Kidney (tissue), 14 donors: ENCODE measurements around the gene TGM3. TPM values are rescaled to one million over a fixed set of nuclear protein-coding genes. Genes with fewer than 3 reads are reported as not detected.

ENCODE experiments used
- DNase-seq, 5 donors: peaks; one replicate each; pipeline ENCODE4 v3.0.0-alpha.2; 2013 to 2020
- FAIRE-seq: peaks from 2 replicates; lab custom pipeline; 2012; peaks lifted over from hg19 to GRCh38; lab: Jason Lieb, UNC
- H3K27ac ChIP-seq, 2 donors: one replicate each; pipeline ENCODE4 v1.7.0; 2013; ENCODE audit warnings: low read depth in 2 of 2, low read length in 2 of 2, inconsistent platforms in 1 of 2
- H3K27me3 ChIP-seq: one replicate; pipeline ENCODE4 v1.7.1; 2013; ENCODE audit warnings: low read length, inconsistent platforms; ENCODE audit not compliant: control insufficient read depth, insufficient read depth
- H3K36me3 ChIP-seq, 3 donors: one replicate each; pipeline versions ENCODE4 v1.7.0 to v1.7.1; 2013; ENCODE audit warnings: low read length in 3 of 3, control low read depth in 1 of 3, inconsistent platforms in 1 of 3; ENCODE audit not compliant: insufficient read depth in 3 of 3, control insufficient read depth in 2 of 3
- H3K4me1 ChIP-seq, 3 donors: one replicate each; pipeline versions ENCODE4 v1.7.0 to v1.7.1; 2013; ENCODE audit warnings: low read length in 3 of 3, inconsistent platforms in 1 of 3, low read depth in 1 of 3; ENCODE audit not compliant: control insufficient read depth in 2 of 3, insufficient read depth in 2 of 3
- H3K4me3 ChIP-seq, 3 donors: one replicate each; pipeline versions ENCODE4 v1.7.0 to v1.8.1; 2013; ENCODE audit warnings: low read length in 3 of 3, control low read depth in 1 of 3, inconsistent platforms in 1 of 3
- H3K9ac ChIP-seq, 3 donors: one replicate each; pipeline versions ENCODE4 v1.7.0 to v1.7.1; 2013; ENCODE audit warnings: low read length in 3 of 3, control low read depth in 1 of 3, inconsistent platforms in 1 of 3
- H3K9me3 ChIP-seq, 3 donors: one replicate each; pipeline versions ENCODE4 v1.7.0 to v1.7.1; 2013; ENCODE audit warnings: low read length in 3 of 3, control low read depth in 1 of 3, inconsistent platforms in 1 of 3; ENCODE audit not compliant: control insufficient read depth in 2 of 3, insufficient read depth in 1 of 3
- intact Hi-C: fragments of 100-400 bp; cut with DNase I; formaldehyde crosslinking; loops from one replicate; pipeline ENCODE4 v1.11.1; 2022
- polyA plus RNA-seq: library from polyadenylated mRNA; stranded (reverse); fragments of 350-450 nt; fragmentation: Illumina TruSeq; extraction: RNeasy Lipid Tissue Mini Kit (QIAGEN cat#74804); gene quantifications from one replicate; pipeline ENCODE4 v1.2.3, GENCODE V29; 2014; ENCODE audit warnings: low read depth, low replicate concordance; ENCODE audit not compliant: insufficient read depth
- total RNA-seq: library from RNA; stranded (reverse); fragmentation: NEBNext Ultra II Directional; extraction: Animal tissue kit (Norgen Biotek cat#: 25700); gene quantifications from one replicate; pipeline ENCODE4 v1.2.1, GENCODE V29; 2021
- TF ChIP-seq, protein P1 (sequence below): IDR thresholded peaks from 3 replicates; pipeline ENCODE4 v1.5.1; 2012; ENCODE audit warnings: mild to moderate bottlenecking, moderate library complexity, borderline replicate concordance; ENCODE audit not compliant: insufficient read depth; ENCODE audit errors: extremely low read depth
- donor health status: control.
- donor health status: control.
- donor health status: control.
- donor health status: control.
- donor health status: control.
- donor health status: DM: yes; HTN: yes; CAD: no.
- donor health status: Normal renal cell carcinoma (clear cell type).

The TGM3 gene
- total and polyA plus RNA-seq, 2 donors from 2014 or later, result 0.13 TPM; not detected in 1

DNA sequence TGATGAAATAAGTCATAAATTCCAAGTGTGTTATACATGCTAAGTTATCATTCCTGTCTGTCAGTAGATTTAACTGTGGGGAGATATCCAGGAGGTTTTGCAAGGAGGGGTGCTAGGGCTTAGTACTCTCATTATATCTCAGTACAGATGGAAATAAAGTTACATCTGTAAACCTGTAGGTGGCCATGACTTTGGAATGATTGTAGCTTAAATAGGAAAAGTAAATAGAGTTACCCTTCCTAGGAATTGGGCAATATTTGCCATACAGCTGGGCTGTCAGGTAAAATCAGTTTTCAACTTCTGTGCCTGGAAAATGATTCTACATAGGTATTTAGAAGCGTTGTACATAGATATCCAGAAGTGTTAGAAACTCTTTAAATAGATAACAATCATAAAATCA, 19.8 kb upstream of the TGM3 start:
- Histone ChIP-seq H3K4me3 (no peak overlapping the region), H3K9me3 (no peaks in the 10 kb centered on the region), H3K4me1 (no peaks in the 10 kb centered on the region), H3K9ac (no peak overlapping the region), H3K27ac (no peak overlapping the region), H3K36me3 (no peaks in the 10 kb centered on the region), H3K27me3 (no peaks in the 10 kb centered on the region)
- TF ChIP-seq, protein P1, sequence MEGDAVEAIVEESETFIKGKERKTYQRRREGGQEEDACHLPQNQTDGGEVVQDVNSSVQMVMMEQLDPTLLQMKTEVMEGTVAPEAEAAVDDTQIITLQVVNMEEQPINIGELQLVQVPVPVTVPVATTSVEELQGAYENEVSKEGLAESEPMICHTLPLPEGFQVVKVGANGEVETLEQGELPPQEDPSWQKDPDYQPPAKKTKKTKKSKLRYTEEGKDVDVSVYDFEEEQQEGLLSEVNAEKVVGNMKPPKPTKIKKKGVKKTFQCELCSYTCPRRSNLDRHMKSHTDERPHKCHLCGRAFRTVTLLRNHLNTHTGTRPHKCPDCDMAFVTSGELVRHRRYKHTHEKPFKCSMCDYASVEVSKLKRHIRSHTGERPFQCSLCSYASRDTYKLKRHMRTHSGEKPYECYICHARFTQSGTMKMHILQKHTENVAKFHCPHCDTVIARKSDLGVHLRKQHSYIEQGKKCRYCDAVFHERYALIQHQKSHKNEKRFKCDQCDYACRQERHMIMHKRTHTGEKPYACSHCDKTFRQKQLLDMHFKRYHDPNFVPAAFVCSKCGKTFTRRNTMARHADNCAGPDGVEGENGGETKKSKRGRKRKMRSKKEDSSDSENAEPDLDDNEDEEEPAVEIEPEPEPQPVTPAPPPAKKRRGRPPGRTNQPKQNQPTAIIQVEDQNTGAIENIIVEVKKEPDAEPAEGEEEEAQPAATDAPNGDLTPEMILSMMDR, result no peak
- FAIRE-seq, result no peak
- intact Hi-C loops, result no loop called here
- DNase-seq, result no peak

GRCh38 chr20:2279253-2279779, 16.5 kb upstream of the TGM3 start:
- no peak for DNase-seq
- TF ChIP-seq, protein P1, result no peak
- no peak for FAIRE-seq
- Histone ChIP-seq H3K27me3 (no peaks in the 10 kb centered on the region), H3K27ac (no peak overlapping the region), H3K4me1 (no peaks in the 10 kb centered on the region), H3K9me3 (no peaks in the 10 kb centered on the region), H3K4me3 (no peak overlapping the region), H3K9ac (no peak overlapping the region), H3K36me3 (no peaks in the 10 kb centered on the region)
- intact Hi-C loops, result no loop called here

DNA sequence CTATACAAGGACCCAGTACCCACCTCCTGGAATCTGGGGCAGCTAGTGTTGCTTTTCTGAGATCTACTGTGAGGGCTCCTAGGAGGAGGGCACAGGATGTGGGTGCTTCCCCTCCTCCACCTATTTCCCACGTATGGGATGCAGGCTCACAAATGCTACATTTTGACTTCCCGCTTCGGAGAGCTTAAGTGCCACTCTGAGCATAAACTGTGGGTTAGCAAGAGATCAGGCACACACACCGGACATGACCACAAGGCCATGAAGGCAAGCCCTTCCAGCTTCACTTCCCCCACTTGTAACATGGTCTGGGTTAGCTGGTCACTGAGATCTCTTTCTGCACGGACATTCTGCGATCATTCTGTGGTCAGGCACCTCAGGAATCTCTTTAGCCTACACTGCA, 15.7 kb upstream of the TGM3 start:
- no peak overlapping the region for H3K9ac ChIP-seq
- intact Hi-C loops, result no loop called here
- H3K4me3 ChIP-seq, result no peak overlapping the region
- no peaks in the 10 kb centered on the region for H3K9me3 ChIP-seq
- H3K27me3 ChIP-seq, result no peaks in the 10 kb centered on the region
- H3K4me1 ChIP-seq, result no peaks in the 10 kb centered on the region
- TF ChIP-seq, protein P1, result no peak
- FAIRE-seq, result no peak
- no peaks in the 10 kb centered on the region for H3K36me3 ChIP-seq
- H3K27ac ChIP-seq, result no peak overlapping the region
- DNase-seq, result peak in 1 of 5 donors; percentile 54

DNA sequence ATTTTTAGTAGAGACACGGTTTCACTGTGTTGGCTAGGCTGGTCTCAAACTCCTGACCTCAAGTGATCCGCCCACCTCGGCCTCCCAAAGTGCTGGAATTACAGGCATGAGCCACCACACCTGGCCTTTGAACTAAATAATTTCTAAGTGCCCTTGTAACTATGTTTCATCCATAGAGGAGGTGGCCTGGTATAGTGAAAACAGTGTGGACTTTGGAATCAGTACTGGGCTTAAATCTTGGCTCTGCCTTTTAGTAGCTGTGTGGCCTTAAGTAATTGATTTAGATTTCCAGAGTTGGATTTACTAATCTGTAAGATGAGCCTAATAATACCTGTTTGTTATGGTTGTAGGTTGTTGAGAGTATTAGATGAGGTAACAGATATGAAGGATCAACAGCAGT, 14.2 kb upstream of the TGM3 start:
- no peaks in the 10 kb centered on the region for H3K9me3 ChIP-seq
- intact Hi-C loops, result no loop called here
- H3K36me3 ChIP-seq, result no peaks in the 10 kb centered on the region
- FAIRE-seq, result no peak
- no peak overlapping the region for H3K9ac ChIP-seq
- H3K27ac ChIP-seq, result no peak overlapping the region
- no peak overlapping the region for H3K4me3 ChIP-seq
- H3K4me1 ChIP-seq, result no peaks in the 10 kb centered on the region
- no peaks in the 10 kb centered on the region for H3K27me3 ChIP-seq
- TF ChIP-seq, protein P1, result no peak
- DNase-seq, result no peak
